Hindlimb muscle (tissue), 1 donor: ENCODE data around the gene NEO1. TPM values are rescaled to one million over a fixed set of nuclear protein-coding genes. Genes with fewer than 3 reads are reported as not detected.

Experiments used
- DNase-seq: peaks from one replicate; pipeline ENCODE4 v3.0.0-alpha.2; 2013
- polyA plus RNA-seq: library from polyadenylated mRNA; unstranded; fragments of 120-200 nt; gene quantifications from one replicate; pipeline ENCODE4 v1.2.1, GENCODE V29; 2013; ENCODE audit not compliant: insufficient read length

NEO1 gene
- polyA plus RNA-seq, 1 donor: 40.2 TPM

DNA sequence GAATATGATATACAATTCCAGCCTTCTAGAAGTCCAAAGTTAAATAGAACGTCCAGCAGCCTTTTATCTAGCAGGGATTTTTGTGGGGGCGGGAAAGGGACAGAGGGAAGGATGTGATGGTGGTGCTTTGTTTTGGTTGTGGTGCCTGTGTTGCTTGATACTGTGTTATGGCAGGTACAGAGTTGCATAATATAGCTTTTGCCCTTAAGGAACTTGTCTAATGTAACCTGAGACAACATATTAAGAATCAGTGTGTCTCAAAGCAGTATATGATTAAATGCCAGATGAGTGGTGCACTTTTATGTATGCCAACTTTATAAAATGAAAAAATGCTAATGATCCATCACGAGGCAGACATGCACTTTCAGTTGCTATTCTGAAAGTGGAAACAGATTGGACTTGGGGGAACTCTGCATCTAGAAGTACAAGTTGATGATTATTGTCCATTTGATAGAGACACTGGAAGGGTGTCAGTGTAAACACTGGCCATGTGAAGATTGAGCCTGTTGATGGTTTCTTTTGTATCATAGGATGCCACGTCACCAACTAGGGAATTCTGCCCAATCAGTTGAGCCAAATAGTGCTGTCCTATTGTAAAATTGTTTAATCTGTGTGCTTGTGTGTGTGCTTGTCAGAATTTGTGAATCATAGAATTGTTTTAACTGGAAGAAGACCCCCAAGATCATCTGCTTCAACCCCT is 23.0 kb downstream of the NEO1 start:
- DNase-seq: no peak

DNA sequence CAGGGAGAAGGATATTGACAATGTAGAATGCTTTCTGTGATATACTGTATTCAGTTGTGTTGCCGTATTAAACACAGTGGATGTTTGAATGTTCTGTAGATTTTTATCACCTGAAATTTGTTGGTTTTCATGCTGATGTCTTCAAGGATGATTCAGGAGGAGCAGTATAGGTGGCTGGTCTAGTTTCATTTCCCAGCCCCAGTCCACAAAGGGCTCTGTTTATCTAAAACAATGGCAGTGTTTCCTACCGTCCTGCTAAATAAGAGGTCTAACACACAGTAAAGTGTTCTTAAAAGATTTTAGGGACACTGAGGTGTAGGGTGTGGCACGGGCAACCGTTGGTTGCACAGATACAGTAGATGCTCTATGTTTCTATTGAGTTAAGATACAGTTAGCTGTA is 26.0 kb downstream of the NEO1 start:
- DNase-seq: no peak

DNA sequence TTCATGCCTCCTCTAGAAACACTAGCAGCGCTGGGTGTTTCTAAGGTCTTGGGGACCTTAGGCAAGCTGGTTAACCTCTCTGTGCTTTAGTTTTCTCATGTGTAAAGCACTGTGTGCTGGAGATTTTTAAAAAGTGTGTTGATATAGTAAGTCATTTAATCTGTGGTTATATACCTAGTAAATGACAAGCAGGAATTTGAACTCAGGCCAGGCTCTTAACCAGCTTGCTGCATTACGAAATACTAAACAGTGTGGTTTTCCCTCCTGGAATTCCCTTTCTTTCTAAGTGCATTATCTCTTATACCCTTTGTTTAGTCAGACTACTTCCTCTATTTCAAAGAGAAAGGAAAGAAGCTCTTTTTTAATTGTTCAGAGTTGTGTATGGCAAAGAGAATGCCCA is 26.5 kb downstream of the NEO1 start:
- no peak for DNase-seq

DNA sequence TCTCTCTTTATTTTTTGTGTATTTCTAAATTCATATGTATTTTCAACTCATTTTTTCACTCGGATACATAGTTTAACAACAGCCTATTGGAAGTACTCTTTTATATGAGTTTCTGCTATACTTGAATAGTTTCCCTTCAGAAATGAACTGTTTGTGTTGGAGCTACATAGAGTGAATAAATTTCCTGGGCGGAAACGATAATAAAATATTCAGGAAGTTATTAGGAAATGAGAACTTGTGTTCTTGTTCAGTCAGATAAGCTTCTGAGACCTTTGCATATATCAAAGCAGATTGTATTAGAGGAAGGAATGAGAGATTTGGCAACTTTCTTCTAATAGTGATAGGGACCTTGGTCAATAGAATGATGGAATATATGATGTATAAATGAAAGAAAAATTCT is 27.3 kb downstream of the NEO1 start:
- no peak for DNase-seq

DNA sequence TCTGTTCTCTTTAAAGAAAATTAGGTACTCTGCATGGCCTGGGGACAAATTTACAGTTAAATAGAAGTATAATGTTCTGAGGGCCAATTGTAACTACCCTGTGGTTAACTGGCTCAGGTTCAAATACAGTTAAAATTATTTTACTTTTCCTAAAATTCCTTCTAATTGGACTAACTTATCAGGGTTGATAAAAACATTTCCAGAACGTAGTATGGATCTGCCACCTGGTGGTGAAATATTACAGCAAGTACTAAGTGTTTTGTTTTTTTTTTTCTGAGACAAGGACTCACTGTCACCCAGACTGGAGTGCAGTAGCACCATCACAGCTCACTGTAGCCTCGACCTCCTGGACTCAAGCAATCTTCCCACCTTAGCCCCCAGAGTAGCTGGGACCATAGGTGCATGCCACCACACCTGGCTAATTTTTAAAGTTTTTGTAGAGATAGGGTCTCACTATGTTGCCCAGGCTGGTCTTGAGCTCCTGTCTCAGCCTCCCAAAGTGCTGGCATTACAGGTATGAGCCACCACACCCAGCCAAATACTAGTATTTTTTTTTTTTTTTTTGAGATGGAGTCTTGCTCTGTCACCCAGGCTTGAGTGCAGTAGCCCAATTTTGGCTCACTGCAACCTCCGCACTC is 29.2 kb downstream of the NEO1 start:
- peak; percentile 43 for DNase-seq

DNA sequence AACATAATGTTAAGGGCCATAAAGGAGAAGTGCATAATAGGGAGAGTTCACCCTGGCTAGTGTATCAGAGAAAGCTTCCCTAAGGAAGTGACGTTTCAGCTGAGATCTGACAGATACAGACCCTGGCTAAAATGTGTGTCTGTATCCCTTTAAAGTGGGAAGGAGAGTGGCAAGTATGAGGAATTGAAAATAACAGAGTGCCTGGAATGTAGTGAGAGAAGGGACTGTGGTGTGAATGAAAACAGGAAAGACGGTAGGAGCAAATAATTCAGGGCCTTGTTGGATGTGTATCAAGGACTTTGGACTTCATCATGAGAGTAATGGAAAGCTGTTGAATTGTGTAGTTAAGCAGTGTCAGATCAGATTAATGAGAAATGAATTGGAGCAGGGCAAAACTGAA is 30.5 kb downstream of the NEO1 start:
- no peak for DNase-seq

DNA sequence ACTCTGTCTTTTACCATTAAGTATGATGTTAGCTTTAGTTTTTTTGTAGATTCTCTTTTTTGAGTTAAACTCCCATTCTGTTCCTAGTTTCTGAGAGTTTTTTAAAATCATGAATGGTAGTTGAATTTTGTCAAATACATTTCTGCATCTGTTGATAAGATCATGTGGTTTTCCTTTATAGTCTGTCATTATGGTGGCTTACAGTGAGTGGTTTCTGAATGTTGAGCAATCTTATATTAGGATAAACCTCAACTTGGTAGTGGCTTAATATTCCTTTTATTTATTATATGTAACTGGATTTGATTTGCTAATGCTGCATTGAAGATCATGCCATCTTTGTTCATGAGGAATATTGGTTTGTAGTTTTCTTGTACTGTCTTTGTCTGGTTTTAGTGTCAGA is 34.8 kb downstream of the NEO1 start:
- DNase-seq: no peak

DNA sequence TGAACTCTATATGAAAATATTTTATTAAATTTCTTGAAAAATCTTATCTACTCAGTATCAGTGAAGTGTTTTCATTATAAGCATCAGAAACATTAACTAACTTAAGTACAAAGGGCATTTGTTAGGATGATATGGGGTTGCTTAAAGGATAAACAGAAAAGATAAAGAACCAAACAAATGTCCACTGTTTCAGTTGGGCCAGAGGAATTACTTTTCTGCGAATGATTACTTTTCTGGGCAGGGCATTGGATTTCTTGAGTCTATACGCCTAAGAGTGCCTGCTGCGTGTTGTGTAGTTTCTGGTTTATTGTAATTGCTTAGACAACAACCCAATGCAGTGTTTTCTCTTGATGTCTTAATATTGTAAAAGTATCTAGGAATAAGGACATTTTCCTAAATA is 52.8 kb downstream of the NEO1 start:
- DNase-seq: no peak

DNA sequence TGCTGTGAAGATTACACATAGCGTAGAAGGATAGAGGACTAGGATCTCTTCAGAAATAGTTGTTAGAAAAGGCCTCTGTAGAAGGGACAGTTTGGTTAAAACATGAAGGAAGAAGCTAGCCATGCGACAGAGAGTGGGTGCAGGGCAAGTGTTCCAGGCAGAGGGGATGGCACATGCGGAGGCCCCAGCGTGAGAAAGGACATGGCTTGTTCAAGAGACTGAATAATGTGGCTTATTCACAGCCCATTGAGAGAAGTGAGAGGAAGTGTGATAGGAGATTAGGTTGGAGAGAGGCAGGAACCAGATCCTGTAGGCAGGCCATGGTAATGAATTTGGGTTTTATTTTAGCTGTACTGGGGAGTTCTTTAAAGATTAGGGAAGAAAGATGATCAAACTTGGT is 56.4 kb downstream of the NEO1 start:
- DNase-seq: no peak

DNA sequence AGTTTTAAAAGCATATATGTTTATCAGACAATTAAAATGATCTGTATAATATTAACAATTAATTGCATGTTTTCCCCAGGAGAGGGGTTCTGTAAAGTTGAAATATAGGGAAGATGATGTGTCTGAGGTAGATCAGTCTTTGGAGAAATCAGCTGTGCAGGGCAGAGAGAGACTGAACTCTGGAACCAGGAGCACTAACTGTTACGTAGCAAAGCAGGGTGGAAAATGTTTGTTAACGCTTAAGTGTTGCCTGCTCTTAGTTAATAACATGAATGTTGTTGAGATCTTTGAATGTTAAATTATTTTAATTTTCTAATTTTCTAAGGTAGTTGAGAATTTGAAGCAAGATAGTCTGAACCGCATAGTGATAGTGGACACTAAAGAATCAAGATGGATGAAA is 57.5 kb downstream of the NEO1 start:
- no peak for DNase-seq

DNA sequence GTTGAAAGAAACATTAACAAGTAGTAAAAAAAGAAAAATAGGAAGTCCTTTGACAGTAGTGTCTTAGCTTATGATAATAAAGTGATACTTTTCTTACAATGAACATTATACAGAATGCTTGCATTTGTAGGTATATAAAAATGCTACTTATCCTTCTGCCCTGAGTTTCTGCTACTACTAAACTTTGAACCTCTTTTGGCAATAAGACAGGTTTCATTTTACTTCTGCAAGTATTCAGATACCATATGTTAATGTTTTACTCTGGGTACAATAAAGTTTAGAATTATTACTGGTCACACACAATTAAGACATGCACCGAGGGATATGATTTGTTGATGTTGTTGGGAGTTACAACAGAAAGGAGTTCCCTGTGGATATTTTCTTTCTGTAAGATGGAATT is 57.9 kb downstream of the NEO1 start:
- no peak for DNase-seq

DNA sequence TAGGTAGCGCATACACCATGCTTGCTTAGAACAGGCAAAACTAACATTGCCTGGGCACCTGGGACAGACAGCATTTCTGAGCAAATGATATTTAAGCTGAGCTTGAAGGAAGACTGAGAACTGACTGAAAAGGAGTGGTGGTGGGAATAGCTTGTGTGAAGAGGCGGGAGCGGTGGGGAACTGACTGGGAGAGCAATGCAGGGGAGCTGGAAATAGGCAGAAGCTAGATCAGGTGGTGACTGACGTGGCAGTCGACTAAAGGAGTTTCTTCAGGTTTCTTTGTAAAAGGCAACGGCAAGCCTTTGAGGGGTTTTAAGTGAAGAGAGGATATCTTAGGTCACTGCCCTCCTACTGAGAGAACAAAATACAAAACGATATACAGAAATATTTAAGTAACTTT is 61.8 kb downstream of the NEO1 start:
- DNase-seq: no peak

DNA sequence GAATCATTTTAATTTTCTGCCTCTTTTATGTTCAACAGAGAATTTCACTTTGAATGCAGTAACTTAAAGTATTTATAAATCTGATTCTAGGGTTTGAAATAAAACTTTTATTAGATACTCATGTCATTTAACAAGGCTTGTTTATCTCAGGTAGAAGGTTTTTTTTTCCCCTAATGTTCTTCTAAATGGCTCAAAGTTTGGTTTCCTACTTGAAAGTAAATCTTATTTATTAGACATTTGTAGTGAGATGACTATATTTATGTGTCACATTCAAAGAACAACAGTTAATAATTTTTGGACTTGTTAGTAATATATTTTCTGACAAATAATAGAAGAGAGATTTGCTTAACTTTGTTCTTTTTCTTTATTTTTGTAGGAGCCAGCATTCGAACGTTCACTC is 63.9 kb downstream of the NEO1 start:
- DNase-seq: no peak

DNA sequence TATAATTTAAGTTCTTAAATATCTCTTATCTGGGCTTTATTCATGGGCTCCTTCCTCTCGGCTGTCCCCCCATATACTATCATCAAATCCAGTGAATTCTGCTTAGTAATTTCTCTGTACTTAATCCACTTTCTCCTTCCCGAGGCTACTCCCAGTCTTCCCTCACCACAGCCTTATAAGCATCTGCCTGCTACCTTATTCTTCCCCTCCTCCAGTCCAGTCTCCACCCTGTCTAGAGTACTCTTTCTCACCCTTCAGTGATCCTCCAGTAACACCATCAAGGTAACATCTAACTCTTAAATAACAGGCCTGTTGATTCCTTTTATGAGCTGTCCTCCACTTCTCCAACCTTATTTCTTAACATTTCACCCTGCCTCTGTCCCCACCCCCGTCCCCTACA is 65.8 kb downstream of the NEO1 start:
- DNase-seq: no peak

DNA sequence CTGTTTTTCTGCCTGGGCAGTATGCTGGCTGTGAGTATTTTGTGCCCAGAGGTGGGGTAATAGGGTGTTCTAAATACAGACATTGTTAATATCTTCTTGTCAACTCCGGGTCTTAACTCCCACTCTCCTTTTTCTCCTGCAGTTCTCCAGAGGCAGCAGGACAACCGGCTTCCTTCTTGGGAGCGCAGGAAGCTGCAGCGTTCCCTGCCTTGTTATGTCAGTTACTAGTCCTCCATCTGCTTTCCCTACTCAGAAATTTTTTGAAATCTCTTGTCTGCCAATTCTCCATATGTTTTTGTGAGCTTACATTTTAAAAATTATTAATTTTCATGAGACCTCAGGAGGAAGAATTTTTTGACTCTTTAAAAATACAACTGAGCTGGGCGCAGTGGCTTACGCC is 67.2 kb downstream of the NEO1 start:
- no peak for DNase-seq

DNA sequence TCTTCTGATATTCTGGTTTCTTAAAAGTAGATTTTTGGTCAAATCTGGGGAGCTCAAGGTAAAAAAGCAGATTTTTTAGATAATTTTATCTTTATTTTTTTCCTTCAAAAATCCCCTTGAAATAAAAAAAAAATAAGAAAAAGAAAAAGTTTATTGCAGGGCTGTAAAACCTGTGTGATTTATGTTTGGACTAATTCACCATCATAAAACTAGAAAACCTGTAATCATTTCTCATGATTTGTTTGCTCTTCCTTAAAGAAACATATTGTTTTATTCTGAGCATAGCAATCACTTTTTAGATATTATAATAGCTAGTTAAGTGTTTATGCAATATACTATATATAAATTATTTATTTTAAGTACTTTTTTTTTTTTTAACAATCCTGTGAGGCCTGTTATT is 68.0 kb downstream of the NEO1 start:
- DNase-seq: no peak

DNA sequence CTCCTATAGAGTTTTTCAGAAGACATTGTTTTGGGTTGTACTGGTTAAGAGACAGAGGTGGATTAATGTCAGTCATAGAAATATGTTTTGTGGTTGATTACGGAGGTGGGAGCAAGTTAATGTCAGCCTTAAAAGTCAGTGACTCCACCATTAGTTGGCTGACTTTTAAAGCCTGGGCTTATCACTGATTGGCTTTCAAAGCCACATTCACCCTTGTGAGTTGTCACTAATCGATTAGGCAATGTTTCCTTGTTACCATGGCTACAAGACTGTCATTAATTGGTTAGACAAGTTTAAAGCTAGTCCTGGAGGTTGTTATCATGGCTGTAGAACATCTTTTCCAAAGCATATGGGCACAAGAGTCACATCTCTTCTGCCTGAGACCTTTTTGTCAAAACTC is 73.0 kb downstream of the NEO1 start:
- no peak for DNase-seq

DNA sequence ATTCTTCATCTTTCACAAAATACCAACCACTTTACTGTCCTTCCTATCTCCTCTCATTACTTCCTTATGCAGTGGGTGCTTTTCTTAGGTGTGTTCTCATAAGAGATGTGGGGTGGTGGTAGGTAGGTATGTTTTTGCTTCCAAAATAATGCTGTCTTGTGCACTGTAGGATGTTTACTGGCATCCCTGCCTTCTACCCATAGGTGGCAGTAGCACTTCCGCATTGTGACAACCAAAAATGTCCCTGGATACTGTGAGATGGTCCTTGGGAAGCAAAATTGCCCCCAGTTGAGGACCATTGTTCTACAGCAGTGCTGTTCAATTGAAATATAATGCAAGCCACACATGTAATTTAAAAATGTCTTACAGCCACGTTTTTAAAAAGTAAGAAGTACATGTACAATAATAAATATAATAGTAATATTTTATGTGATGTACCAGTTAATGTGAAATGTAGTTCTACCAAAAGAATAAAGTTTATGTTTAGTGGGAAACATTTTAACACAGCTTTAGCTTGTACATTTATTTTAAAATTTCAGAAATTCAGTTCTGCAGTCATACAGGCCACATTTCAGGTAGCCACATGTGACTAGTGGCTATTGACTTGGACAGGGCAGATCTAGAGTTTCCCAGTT is 75.2 kb downstream of the NEO1 start:
- DNase-seq: no peak

DNA sequence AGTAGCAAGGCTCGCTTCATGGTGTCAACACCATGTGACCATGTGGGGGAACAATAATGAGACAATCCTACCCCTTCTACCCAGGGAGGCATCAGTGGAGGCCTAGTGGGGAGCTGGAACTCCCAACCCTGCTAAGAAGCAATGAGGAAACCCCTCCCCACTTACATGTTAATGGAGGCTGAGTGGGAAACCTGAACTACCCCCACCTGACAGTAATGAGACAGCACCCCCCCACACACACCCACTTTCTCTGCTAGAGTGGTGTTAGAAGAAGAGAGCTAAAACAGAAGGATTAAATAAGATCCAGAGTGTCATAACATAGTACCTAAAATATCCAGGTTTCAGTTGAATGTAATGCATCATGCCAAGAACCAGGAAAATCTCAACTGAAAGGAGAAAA is 78.6 kb downstream of the NEO1 start:
- no peak for DNase-seq

DNA sequence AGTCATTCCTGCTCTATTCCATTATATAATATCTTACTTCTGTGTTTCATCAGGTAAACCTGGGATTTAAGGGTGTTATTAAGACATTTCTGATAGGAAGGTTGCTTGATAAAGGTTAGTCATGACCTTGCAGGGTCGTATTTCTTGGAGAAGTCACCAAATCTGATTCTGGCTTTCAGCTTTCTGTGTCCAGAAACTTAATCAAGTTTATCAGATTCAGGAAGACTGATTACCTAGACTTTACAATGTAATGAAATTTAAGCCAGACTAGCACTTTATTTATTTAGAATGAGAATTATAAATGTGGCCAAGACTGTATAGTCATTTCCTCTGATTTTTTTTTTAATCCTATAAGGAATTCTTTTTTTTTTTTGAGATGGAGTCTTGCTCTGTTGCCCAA is 81.9 kb downstream of the NEO1 start:
- no peak for DNase-seq

DNA sequence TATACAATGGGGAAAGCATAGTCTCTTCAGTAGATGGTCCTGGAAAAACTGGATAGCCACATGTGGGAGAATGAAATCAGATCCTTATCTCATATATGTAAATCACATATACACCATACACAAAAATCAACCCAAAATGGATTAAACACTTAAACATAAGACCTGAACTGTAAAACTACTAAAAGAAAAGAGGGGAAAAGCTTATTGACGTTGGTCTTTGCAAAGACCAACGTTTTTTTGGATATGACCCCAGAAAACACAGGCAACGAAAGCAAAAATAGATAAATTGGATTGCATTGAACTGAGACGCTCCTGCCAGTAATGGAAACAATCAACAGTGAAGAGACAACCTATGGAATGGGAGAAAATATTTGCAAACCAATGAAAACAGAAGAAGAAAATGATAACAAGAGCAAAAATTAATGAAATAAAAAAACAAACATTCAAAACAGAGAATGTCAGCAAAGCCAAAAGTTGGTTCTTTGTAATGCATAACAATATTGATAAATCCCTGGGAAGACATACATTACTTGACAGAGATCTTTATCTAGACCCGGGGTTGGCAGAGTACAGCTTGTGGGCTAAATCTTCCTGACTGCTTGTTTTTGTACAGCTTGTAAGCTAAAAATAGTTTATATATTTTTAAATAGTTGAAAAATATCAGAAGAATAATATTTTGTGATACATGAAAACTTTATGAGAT is 86.9 kb downstream of the NEO1 start:
- peak; percentile 52 for DNase-seq

DNA sequence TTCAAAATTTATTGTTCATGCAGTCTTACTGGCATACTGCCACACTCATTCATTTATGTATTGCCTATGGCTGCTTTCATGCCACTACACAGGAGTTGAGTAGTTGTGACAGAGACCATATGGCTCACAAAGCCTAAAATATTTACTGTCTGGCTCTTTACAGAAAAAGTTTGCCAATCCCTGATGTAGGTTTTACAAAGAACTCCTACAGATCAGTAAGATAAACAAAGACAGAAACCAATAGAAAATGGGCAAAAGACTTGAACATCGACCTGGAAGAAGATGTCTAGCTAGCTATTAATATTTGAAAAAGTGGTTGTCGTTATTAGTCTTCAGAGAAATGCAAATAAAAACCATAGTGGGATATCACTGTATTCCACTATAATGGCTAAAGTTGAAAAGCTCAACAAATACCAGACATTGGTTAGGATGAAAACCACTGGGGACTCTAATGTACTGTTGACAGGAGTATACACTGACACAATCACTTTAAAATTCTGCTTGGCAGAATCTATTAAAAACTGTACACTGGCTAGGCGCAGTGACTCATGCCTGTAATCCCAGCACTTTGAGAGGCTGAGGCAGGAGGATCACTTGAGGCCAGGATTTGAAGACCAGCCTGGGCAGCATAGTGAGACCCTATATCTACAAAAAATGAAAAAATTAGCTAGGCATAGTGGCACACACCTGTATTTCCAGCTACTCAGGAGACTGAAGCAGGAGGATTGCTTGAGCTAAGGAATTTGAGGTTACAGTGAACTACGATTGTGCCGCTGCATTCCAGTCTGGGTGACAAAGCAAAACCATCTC is 87.7 kb downstream of the NEO1 start:
- DNase-seq: no peak
